ENCODE results near the gene ADGRF3.
A peak's percentile ranks its signal among the peaks of the same experiment; 100 is the strongest.
"Not testable (repeated sequence)": the region's sequence is repeated elsewhere in the genome, so short reads cannot be mapped to it uniquely, and the experiment has no call there.

Gene ADGRF3

DNA sequence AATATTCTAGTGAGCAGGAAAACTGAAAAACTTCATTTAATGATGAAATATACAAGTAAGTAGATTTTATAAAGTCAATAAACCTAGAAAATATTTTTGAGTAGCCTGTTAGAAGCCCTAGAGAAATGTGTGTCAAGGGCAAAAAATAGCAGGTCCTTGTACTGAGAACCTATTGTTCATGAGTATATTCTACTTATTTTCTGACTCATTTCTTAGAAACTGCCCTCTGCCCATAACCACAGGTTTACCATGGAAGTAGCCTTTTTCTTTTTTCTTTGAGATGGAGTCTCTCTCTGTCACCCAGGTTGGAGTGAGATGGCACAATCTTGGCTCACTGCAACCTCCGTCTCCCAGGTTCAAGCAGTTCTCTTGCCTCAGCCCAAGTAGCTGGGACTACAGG lies 20.1 kb downstream of the ADGRF3 start:
- no peaks in the 10 kb centered on the region for H3K9me2 ChIP-seq (replicated peaks; ENCODE audit: insufficient read depth, low read length)
- peaks cover 55% of the 10 kb centered on the region for H3K4me1 ChIP-seq (ENCODE audit: low read length)
- peaks cover 24% of the 10 kb centered on the region for H3F3A ChIP-seq (ENCODE audit: insufficient read depth, low read length)
- no peak overlapping the region for H3K4me2 ChIP-seq (ENCODE audit: low read depth, low read length)
- H3K27me3 ChIP-seq (replicated peaks; ENCODE audit: insufficient read depth, low read length) = no peaks in the 10 kb centered on the region
- no peak overlapping the region for H3K27ac ChIP-seq (ENCODE audit: low read length)
- TF ChIP-seq EZH2phosphoT487 (IDR thresholded peaks at IDR 0.05; ENCODE audit: low read length) (no peak), EZH2 (optimal IDR thresholded peaks at IDR 0.05; ENCODE audit: low read depth, low read length) (no peak)
- TF ChIP-seq, protein P1, sequence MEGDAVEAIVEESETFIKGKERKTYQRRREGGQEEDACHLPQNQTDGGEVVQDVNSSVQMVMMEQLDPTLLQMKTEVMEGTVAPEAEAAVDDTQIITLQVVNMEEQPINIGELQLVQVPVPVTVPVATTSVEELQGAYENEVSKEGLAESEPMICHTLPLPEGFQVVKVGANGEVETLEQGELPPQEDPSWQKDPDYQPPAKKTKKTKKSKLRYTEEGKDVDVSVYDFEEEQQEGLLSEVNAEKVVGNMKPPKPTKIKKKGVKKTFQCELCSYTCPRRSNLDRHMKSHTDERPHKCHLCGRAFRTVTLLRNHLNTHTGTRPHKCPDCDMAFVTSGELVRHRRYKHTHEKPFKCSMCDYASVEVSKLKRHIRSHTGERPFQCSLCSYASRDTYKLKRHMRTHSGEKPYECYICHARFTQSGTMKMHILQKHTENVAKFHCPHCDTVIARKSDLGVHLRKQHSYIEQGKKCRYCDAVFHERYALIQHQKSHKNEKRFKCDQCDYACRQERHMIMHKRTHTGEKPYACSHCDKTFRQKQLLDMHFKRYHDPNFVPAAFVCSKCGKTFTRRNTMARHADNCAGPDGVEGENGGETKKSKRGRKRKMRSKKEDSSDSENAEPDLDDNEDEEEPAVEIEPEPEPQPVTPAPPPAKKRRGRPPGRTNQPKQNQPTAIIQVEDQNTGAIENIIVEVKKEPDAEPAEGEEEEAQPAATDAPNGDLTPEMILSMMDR (IDR thresholded peaks at IDR 0.05; ENCODE audit: low read length) = no peak
- no peak overlapping the region for H3K9ac ChIP-seq (ENCODE audit: low read length)
- H3K36me3 ChIP-seq (replicated peaks; ENCODE audit: insufficient read depth, low read length) = no peaks in the 10 kb centered on the region
- no peaks in the 10 kb centered on the region for H4K20me1 ChIP-seq (ENCODE audit: insufficient read depth, low read length)
- no peak overlapping the region for H2AFZ ChIP-seq (ENCODE audit: low read length)
- H3K4me3 ChIP-seq (ENCODE audit: low read length) = no peak overlapping the region
- H3K79me2 ChIP-seq (ENCODE audit: low read length) = no peaks in the 10 kb centered on the region
- DNase-seq = no peak
- no peaks in the 10 kb centered on the region for H3K9me3 ChIP-seq (replicated peaks; ENCODE audit: insufficient read depth, low read length)

- peaks cover 55% of the 10 kb centered on the region for H3K4me1 ChIP-seq (ENCODE audit: low read length)
- H2AFZ ChIP-seq (ENCODE audit: low read length) = no peak overlapping the region
- no peak for TF ChIP-seq EZH2phosphoT487 (IDR thresholded peaks at IDR 0.05; ENCODE audit: low read length)
- TF ChIP-seq EZH2 (optimal IDR thresholded peaks at IDR 0.05; ENCODE audit: low read depth, low read length) = no peak
- TF ChIP-seq, protein P1 (IDR thresholded peaks at IDR 0.05; ENCODE audit: low read length) = no peak
- no peak overlapping the region for H3K9ac ChIP-seq (ENCODE audit: low read length)
- DNase-seq = no peak
- H3K9me3 ChIP-seq (replicated peaks; ENCODE audit: insufficient read depth, low read length) = no peaks in the 10 kb centered on the region
- H3K79me2 ChIP-seq (ENCODE audit: low read length) = no peaks in the 10 kb centered on the region
- H3K4me2 ChIP-seq (ENCODE audit: low read depth, low read length) = no peak overlapping the region
- no peaks in the 10 kb centered on the region for H3K9me2 ChIP-seq (replicated peaks; ENCODE audit: insufficient read depth, low read length)
- H4K20me1 ChIP-seq (ENCODE audit: insufficient read depth, low read length) = no peaks in the 10 kb centered on the region
- H3K27ac ChIP-seq (ENCODE audit: low read length) = no peak overlapping the region
- H3K27me3 ChIP-seq (replicated peaks; ENCODE audit: insufficient read depth, low read length) = no peaks in the 10 kb centered on the region
- no peaks in the 10 kb centered on the region for H3K36me3 ChIP-seq (replicated peaks; ENCODE audit: insufficient read depth, low read length)
- no peak overlapping the region for H3K4me3 ChIP-seq (ENCODE audit: low read length)
- H3F3A ChIP-seq (ENCODE audit: insufficient read depth, low read length) = peaks cover 24% of the 10 kb centered on the region
Observed at GRCh38 chr2:26325851-26326250, 20.7 kb downstream of the ADGRF3 start.

DNA sequence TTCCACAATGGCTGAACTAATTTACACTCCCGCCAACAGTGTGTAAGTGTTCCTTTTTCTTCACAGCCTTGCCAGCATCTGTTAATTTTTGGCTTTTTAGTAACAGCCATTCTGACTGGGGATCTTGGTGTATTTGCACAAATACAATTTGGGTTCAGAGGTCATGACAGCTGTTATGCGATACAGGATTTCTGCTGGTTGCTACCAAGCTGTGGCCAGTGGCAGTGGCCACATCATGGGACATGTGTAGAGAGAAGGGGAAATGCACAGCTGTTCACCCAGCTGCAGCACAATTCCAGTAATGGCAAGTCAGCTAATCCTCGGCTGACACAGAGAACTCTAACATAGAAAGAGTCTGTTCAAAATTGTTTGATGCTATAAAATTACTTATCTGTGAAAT lies 21.7 kb downstream of the ADGRF3 start:
- Histone ChIP-seq H3K27me3 (replicated peaks; ENCODE audit: insufficient read depth, low read length) (no peaks in the 10 kb centered on the region), H3K4me2 (ENCODE audit: low read depth, low read length) (peak overlapping the region; percentile 22; the same call in 1 of the 2 replicates), H3K79me2 (ENCODE audit: low read length) (no peaks in the 10 kb centered on the region), H3K27ac (ENCODE audit: low read length) (0 out of 2 replicates have a peak overlapping the region, but pooled peaks have one; percentile 5), H3K9ac (ENCODE audit: low read length) (no peak overlapping the region), H3K4me3 (ENCODE audit: low read length) (no peak overlapping the region), H3K4me1 (ENCODE audit: low read length) (peaks cover 49% of the 10 kb centered on the region), H3F3A (ENCODE audit: insufficient read depth, low read length) (peaks cover 23% of the 10 kb centered on the region), H3K36me3 (replicated peaks; ENCODE audit: insufficient read depth, low read length) (no peaks in the 10 kb centered on the region), H3K9me3 (replicated peaks; ENCODE audit: insufficient read depth, low read length) (no peaks in the 10 kb centered on the region), H2AFZ (ENCODE audit: low read length) (no peak overlapping the region), H4K20me1 (ENCODE audit: insufficient read depth, low read length) (no peaks in the 10 kb centered on the region), H3K9me2 (replicated peaks; ENCODE audit: insufficient read depth, low read length) (no peaks in the 10 kb centered on the region)
- no peak for TF ChIP-seq EZH2 (optimal IDR thresholded peaks at IDR 0.05; ENCODE audit: low read depth, low read length)
- no peak for TF ChIP-seq EZH2phosphoT487 (IDR thresholded peaks at IDR 0.05; ENCODE audit: low read length)
- TF ChIP-seq, protein P1 (IDR thresholded peaks at IDR 0.05; ENCODE audit: low read length) = no peak
- peak; percentile 56 for DNase-seq

DNA sequence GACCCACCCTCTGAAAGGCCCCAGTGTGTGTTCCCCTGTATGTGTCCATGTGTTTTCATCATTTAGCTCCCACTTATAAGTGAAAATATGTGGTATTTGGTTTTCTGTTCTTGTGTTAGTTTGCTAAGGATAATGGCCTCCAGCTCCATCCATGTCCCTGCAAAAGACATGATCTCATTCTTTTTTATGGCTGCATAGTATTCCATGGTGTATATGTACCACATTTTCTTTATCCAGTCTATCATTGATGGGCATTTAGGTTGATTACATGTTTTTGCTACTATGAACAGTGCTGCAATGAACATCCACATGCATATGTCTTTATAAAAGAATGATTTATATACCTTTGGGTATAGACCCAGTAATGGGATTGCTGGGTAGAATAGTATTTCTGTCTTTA lies 22.1 kb downstream of the ADGRF3 start:
- H4K20me1 ChIP-seq (ENCODE audit: insufficient read depth, low read length); H3K9ac ChIP-seq (ENCODE audit: low read length); H3K4me3 ChIP-seq (ENCODE audit: low read length); H3K27me3 ChIP-seq (replicated peaks; ENCODE audit: insufficient read depth, low read length); H3K79me2 ChIP-seq (ENCODE audit: low read length); H2AFZ ChIP-seq (ENCODE audit: low read length); DNase-seq; H3K9me3 ChIP-seq (replicated peaks; ENCODE audit: insufficient read depth, low read length); H3K9me2 ChIP-seq (replicated peaks; ENCODE audit: insufficient read depth, low read length); H3K36me3 ChIP-seq (replicated peaks; ENCODE audit: insufficient read depth, low read length): not testable (repeated sequence)
- 0 out of 2 replicates have a peak overlapping the region, but pooled peaks have one; percentile 5 for H3K27ac ChIP-seq (ENCODE audit: low read length)
- peaks cover 45% of the 10 kb centered on the region for H3K4me1 ChIP-seq (ENCODE audit: low read length)
- H3F3A ChIP-seq (ENCODE audit: insufficient read depth, low read length) = peaks cover 19% of the 10 kb centered on the region
- peak overlapping the region; percentile 22; the same call in 1 of the 2 replicates for H3K4me2 ChIP-seq (ENCODE audit: low read depth, low read length)
